Caco-2 (cell line): ENCODE measurements around the gene MRPS18B. TPM values are rescaled to one million over a fixed set of nuclear protein-coding genes. Genes with fewer than 3 reads are reported as not detected.

ENCODE experiments used
- BruUV-seq: library from RNA; stranded (reverse); fragments of 400-500 nt; replicated peaks from 2 replicates; lab custom pipeline; 2021; lab: Mats Ljungman, UMichigan
- CTCF ChIA-PET: fragments of 300-600 bp; sonication (Branson Sonifier 250); formaldehyde crosslinking; loops from one replicate; lab custom pipeline; 2022; ENCODE audit warnings: antibody characterized with exemption; lab: Charles Lee
- POLR2A ChIA-PET: fragments of 300-600 bp; sonication (Branson Sonifier 250); formaldehyde crosslinking; loops from one replicate; lab custom pipeline; 2022; ENCODE audit warnings: antibody characterized with exemption; lab: Charles Lee
- DNase-seq, 2 experiments: peaks; one replicate each; pipeline versions ENCODE4 v3.0.0 to v3.0.0-alpha.2; 2020 to 2022
- H3K27me3 ChIP-seq: replicated peaks from 2 replicates; pipeline ENCODE4 v1.6.0; 2011; ENCODE audit warnings: low read length; ENCODE audit not compliant: control insufficient read depth, insufficient read depth
- H3K36me3 ChIP-seq: 2 replicates; pipeline ENCODE4 v1.5.1; 2011; ENCODE audit warnings: low read length; ENCODE audit not compliant: control insufficient read depth, insufficient read depth
- H3K4me1 ChIP-seq: fragments of 250-450 bp; sonication (Bioruptor Pico); 2 replicates; pipeline ENCODE4 v1.5.1; 2020; ENCODE audit warnings: mild to moderate bottlenecking
- H3K4me3 ChIP-seq: 2 replicates; pipeline ENCODE4 v1.5.1; 2011; ENCODE audit warnings: low read depth, mild to moderate bottlenecking, control low read depth, low read length
- H3K9me3 ChIP-seq: fragments of 250-450 bp; sonication (Bioruptor Pico); 2 replicates; pipeline ENCODE4 v1.5.1; 2020; ENCODE audit warnings: mild to moderate bottlenecking, moderate library complexity
- H3K27ac Mint-ChIP-seq: one replicate; pipeline ENCODE4 v1.8.0; 2022; ENCODE audit warnings: mixed read lengths; ENCODE audit not compliant: unreplicated experiment
- H3K27me3 Mint-ChIP-seq: one replicate; pipeline ENCODE4 v1.8.0; 2022; ENCODE audit warnings: mixed read lengths; ENCODE audit not compliant: insufficient read depth, unreplicated experiment
- H3K36me3 Mint-ChIP-seq: one replicate; pipeline ENCODE4 v1.8.0; 2022; ENCODE audit warnings: mild to moderate bottlenecking, mixed read lengths; ENCODE audit not compliant: insufficient read depth, unreplicated experiment
- H3K4me1 Mint-ChIP-seq: one replicate; pipeline ENCODE4 v1.8.0; 2022; ENCODE audit warnings: low read depth, mixed read lengths; ENCODE audit not compliant: unreplicated experiment
- H3K4me3 Mint-ChIP-seq: one replicate; pipeline ENCODE4 v1.8.0; 2022; ENCODE audit warnings: mild to moderate bottlenecking, moderate library complexity, mixed read lengths; ENCODE audit not compliant: unreplicated experiment
- H3K9me3 Mint-ChIP-seq: one replicate; pipeline ENCODE4 v1.8.0; 2022; ENCODE audit warnings: mixed read lengths; ENCODE audit not compliant: unreplicated experiment
- CTCF ChIP-seq, 2 experiments: fragments of 200-600 bp in 1 of 2; IDR thresholded peaks; 1 replicate in 1 of 2; 2 replicates in 1 of 2; pipeline versions ENCODE4 v1.5.1 to v1.8.0; 2011 to 2022; ENCODE audit warnings: antibody characterized with exemption in 1 of 2, control low read depth in 1 of 2, inconsistent platforms in 1 of 2, low read depth in 1 of 2, low read length in 1 of 2, mild to moderate bottlenecking in 1 of 2, moderate library complexity in 1 of 2; ENCODE audit not compliant: insufficient read depth in 1 of 2, severe bottlenecking in 1 of 2, unreplicated experiment in 1 of 2
- intact Hi-C: fragments of 100-400 bp; cut with micrococcal nuclease; formaldehyde crosslinking; loops from one replicate; pipeline ENCODE4 v1.10.0; 2022; ENCODE audit not compliant: unreplicated experiment
- total RNA-seq: library from RNA; stranded (reverse); gene quantifications from 2 replicates; pipeline ENCODE4 v1.2.3, GENCODE V29; 2022

Gene MRPS18B
- total RNA-seq, 1 experiment from 2014 or later, result 62.6 TPM

GRCh38 chr6:30599625-30600324 is 17.9 kb upstream of the MRPS18B start:
- no peak overlapping the region for H3K4me3 Mint-ChIP-seq
- H3K4me3 ChIP-seq, result no peak overlapping the region
- H3K4me1 ChIP-seq, result no peaks in the 10 kb centered on the region
- H3K27me3 ChIP-seq, result no peaks in the 10 kb centered on the region
- no peaks in the 10 kb centered on the region for H3K9me3 Mint-ChIP-seq
- ChIA-PET POLR2A (interaction anchor here (0.6 to 1.6 kb wide), 2 partner anchors 13 to 38 kb away, joined by 4 read pairs; no protein-coding TSS in a partner anchor), CTCF (interaction anchor here (0.6 kb wide), 1 partner anchor 133 kb away, joined by 4 read pairs; no protein-coding TSS in a partner anchor)
- H3K36me3 ChIP-seq, result peaks cover 9% of the 10 kb centered on the region
- H3K27ac Mint-ChIP-seq, result peak overlapping the region; percentile 53
- DNase-seq, result no peak
- intact Hi-C loops, result loop anchor here (5.0 kb wide), 1 partner anchor 42 kb away; the partner anchor contains the start of genes GNL1 and PRR3
- no peaks in the 10 kb centered on the region for H3K27me3 Mint-ChIP-seq
- TF ChIP-seq CTCF (IDR thresholded peaks at IDR 0.05; ENCODE audit: insufficient read depth in 1 of 2, low read depth in 1 of 2, low read length in 1 of 2, severe bottlenecking in 1 of 2, unreplicated experiment in 1 of 2), result no peak
- peaks cover 94% of the 10 kb centered on the region for H3K36me3 Mint-ChIP-seq
- no peaks in the 10 kb centered on the region for H3K9me3 ChIP-seq
- BruUV-seq, result no TSS peak
- no peaks in the 10 kb centered on the region for H3K4me1 Mint-ChIP-seq

GRCh38 chr6:30600451-30600961 is 17.1 kb upstream of the MRPS18B start:
- Mint-ChIP-seq H3K36me3 (peaks cover 94% of the 10 kb centered on the region), H3K4me1 (no peaks in the 10 kb centered on the region), H3K27ac (peak overlapping the region; percentile 53), H3K27me3 (no peaks in the 10 kb centered on the region), H3K9me3 (no peaks in the 10 kb centered on the region), H3K4me3 (no peak overlapping the region)
- BruUV-seq, result no TSS peak
- DNase-seq, result no peak
- POLR2A ChIA-PET, result interaction anchor here (1.0 to 1.6 kb wide), 2 partner anchors 10 to 12 kb away, joined by 4 read pairs; no protein-coding TSS in a partner anchor
- Histone ChIP-seq H3K27me3 (no peaks in the 10 kb centered on the region), H3K4me1 (no peaks in the 10 kb centered on the region), H3K9me3 (no peaks in the 10 kb centered on the region), H3K4me3 (no peak overlapping the region), H3K36me3 (peaks cover 11% of the 10 kb centered on the region)
- no peak for TF ChIP-seq CTCF (IDR thresholded peaks at IDR 0.05; ENCODE audit: insufficient read depth in 1 of 2, low read depth in 1 of 2, low read length in 1 of 2, severe bottlenecking in 1 of 2, unreplicated experiment in 1 of 2)
- intact Hi-C loops, result no loop called here
- CTCF ChIA-PET, result no interaction called here

DNA sequence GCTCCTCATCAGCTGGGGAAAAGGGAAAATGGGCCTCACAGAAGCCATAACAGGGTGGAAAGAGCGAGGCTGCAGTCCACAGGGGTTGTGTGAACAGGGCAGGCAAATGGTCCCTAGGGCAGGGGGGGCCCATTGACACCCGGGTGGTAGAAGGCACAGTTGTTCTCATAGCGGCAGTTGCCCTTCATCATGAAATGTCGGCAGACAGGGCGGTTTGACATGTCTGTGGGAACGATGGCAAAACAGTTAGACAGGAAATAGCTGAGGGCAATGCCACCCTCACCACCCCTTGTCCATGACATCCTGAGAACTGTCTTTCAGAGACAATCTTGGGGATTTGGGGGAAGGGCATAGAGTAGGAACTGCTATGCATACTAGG is 16.2 kb upstream of the MRPS18B start:
- Mint-ChIP-seq H3K36me3 (peaks cover 95% of the 10 kb centered on the region), H3K27ac (no peak overlapping the region), H3K4me1 (no peaks in the 10 kb centered on the region), H3K9me3 (no peaks in the 10 kb centered on the region), H3K27me3 (no peaks in the 10 kb centered on the region), H3K4me3 (no peak overlapping the region)
- Histone ChIP-seq H3K4me1 (no peaks in the 10 kb centered on the region), H3K4me3 (no peak overlapping the region), H3K9me3 (no peaks in the 10 kb centered on the region), H3K36me3 (peaks cover 11% of the 10 kb centered on the region), H3K27me3 (no peaks in the 10 kb centered on the region)
- intact Hi-C loops, result no loop called here
- CTCF ChIA-PET, result no interaction called here
- DNase-seq, result no peak
- no TSS peak for BruUV-seq
- POLR2A ChIA-PET, result interaction anchor here (1.0 to 1.6 kb wide), 2 partner anchors 9 to 11 kb away, joined by 4 read pairs; no protein-coding TSS in a partner anchor
- TF ChIP-seq CTCF (IDR thresholded peaks at IDR 0.05; ENCODE audit: insufficient read depth in 1 of 2, low read depth in 1 of 2, low read length in 1 of 2, severe bottlenecking in 1 of 2, unreplicated experiment in 1 of 2), result no peak
